Measurements from ENCODE around the gene TOLLIP.
"Not testable (repeated sequence)": the region's sequence is repeated elsewhere in the genome, so short reads cannot be mapped to it uniquely, and the experiment has no call there.

TOLLIP gene

DNA sequence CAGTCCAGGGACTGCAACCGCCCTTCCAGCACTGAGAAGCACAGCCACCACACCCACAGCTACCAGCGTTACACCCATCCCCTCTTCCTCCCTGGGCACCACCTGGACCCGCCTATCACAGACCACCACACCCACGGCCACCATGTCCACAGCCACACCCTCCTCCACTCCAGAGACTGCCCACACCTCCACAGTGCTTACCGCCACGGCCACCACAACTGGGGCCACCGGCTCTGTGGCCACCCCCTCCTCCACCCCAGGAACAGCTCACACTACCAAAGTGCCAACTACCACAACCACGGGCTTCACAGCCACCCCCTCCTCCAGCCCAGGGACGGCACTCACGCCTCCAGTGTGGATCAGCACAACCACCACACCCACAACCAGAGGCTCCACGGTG is 66.7 kb downstream of the TOLLIP start:
- DNase-seq = not testable (repeated sequence)

DNA sequence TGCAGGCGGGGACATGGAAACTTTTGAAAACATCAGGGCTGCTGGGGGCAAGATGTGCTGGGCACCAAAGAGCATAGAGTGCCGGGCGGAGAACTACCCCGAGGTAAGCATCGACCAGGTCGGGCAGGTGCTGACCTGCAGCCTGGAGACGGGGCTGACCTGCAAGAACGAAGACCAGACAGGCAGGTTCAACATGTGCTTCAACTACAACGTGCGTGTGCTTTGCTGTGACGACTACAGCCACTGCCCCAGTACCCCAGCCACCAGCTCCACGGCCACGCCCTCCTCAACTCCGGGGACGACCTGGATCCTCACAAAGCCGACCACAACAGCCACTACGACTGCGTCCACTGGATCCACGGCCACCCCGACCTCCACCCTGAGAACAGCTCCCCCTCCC is 67.1 kb downstream of the TOLLIP start:
- DNase-seq = no peak

DNA sequence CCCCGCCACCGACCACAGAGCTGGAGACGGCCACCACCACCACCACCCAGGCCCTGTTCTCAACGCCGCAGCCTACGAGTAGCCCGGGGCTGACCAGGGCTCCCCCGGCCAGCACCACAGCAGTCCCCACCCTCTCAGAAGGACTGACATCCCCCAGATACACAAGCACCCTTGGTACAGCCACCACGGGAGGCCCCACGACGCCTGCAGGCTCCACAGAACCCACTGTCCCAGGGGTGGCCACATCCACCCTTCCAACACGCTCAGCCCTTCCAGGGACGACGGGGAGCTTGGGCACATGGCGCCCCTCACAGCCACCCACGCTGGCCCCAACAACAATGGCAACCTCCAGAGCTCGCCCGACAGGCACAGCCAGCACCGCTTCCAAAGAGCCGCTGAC is 67.7 kb downstream of the TOLLIP start:
- DNase-seq = no peak

DNA sequence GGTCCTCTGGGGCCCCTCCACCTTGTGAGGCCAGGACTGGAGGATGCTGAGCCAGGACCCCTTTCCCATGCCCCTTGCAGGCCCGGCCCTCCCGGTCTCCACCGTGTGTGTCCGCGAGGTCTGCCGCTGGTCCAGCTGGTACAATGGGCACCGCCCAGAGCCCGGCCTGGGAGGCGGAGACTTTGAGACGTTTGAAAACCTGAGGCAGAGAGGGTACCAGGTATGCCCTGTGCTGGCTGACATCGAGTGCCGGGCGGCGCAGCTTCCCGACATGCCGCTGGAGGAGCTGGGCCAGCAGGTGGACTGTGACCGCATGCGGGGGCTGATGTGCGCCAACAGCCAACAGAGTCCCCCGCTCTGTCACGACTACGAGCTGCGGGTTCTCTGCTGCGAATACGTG is 68.7 kb downstream of the TOLLIP start:
- no peak for DNase-seq

DNA sequence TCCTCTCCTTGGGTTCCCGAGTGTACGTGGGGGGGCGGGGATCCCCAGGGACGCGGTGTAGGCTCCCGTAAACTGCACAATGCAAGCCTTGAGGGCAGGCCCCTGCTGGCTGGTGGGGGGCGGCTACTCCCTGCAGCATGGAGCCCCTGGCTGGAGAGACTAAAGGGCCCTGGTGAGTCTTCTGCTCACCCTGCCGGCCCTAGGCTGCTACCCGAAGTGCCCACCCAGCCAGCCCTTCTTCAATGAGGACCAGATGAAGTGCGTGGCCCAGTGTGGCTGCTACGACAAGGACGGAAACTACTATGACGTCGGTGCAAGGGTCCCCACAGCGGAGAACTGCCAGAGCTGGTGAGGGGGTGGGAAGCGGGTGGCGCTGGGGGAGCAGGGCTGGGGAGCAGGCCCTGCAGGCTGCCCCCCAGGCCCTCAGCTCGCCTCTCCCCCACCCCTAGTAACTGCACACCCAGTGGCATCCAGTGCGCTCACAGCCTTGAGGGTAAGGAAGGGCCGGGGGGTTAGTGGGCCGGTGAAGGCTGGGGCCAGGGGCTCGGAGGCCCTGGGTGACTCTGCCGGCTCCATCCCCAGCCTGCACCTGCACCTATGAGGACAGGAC is 69.7 kb downstream of the TOLLIP start:
- DNase-seq = no peak

DNA sequence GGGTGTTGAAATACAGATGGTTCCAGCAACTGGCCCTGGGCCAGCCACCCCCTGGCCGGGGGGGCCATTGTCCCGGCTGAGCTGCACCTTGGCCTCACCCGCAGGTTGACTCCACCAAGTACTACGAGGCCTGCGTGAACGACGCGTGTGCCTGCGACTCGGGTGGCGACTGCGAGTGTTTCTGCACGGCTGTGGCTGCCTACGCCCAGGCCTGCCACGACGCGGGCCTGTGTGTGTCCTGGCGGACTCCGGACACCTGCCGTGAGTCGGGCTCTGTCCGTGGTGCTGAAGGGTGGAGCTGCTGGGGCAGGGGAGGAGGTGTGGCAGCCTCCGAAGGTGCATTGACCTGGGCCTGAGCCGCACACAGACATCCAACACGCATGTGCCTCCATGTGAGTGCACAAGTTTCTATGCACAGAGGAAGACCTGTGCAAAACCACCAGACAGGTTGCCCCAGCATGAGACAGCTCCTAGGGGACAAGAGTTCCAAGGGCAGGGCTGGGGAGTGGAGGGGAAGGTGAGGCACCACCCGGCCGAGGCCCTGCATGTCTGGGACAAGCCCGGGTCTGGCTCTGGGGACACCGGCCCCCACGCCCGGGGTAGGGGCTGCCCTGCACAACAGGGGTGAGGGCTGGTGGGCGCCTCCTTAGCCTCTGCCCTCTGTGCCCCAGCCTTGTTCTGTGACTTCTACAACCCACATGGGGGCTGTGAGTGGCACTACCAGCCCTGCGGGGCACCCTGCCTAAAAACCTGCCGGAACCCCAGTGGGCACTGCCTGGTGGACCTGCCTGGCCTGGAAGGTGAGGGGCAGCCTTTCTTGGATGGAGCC is 70.5 kb downstream of the TOLLIP start:
- DNase-seq = no peak

DNA sequence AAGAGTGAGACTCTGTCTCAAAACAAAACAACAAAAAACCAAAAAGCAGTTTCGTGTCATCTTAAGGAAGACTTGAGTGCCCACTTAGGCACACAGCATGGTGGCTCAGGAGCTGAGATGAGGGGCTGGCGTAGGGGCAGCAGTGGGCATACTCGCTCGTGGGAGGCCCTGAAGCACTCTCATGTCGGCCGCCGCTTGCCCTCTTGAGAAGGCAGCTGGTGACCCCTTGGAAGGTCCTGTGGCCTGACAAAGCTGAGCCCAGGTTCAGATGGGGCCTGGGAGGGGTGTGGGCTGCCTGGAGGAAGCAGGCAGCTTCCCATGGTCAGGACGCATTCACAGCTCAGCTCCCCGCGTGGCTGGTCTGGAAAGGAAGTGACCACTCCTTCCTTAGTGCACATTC is 71.6 kb downstream of the TOLLIP start:
- no peak for DNase-seq

DNA sequence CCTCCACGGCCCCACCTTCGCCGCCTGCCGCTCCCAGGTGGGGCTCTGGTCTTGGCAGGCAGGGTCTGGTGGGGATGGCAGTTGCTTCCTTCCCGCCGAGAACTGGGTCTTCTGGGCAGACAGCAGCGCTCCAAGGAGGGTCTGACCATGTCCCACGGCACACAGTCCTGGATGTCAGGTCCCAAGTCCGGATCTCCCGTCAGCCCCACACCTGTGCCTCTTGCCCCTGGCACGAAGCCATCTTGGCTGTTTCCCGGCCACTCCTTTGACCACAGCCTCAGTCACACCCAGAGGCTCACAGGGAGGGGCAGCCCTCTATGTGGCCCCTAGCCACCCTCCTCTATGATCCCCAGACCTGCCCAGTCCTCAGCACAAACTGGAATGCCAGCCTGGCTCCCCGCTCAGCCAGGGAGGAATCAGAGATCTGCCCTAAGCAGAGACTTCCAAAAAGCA is 72.3 kb downstream of the TOLLIP start:
- DNase-seq = no peak

DNA sequence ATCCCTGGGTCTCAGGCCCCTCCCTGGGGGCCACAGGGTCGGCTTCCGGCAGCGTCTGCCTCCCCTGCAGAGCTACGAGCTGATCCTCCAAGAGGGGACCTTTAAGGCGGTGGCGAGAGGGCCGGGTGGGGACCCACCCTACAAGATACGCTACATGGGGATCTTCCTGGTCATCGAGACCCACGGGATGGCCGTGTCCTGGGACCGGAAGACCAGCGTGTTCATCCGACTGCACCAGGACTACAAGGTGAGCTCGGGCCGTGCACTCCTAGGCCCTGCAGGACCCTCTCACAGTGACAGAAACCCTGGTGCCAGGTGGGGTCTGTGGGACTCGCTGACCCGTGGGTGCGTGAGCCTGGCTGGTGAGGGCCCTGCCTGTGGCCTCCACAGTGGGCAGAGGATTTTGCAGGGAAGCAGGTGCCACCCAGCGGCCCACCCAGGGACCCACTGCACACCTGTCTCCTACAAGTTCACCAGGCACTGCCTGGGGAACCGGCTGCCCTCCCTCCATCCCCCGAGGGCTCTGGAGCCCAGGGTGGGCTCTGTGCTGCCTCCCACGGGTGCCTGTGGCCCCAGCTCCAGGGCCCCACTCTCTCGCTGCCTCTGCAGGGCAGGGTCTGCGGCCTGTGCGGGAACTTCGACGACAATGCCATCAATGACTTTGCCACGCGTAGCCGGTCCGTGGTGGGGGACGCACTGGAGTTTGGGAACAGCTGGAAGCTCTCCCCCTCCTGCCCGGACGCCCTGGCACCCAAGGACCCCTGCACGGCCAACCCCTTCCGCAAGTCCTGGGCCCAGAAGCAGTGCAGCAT is 72.9 kb downstream of the TOLLIP start:
- no peak for DNase-seq

DNA sequence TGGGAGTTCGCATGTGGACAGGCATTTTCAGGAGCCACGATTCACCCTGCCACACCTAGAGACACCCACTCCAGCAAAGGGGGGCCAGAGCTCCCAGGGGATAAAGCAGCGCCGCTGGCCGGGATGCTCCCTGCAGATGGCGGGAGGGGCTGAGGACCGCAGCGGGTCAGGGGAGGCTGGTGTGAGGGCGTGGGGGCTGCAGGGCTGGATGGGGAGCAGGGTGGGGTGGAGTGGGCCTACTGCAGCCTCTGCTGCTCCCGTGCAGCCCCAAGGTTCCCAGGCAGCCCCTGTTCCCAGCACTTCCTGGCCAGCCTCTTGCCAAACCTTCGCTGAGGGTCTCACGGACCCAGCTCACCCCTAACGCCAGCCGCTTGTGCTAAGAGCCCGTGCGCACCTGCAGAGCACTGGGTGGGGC is 73.5 kb downstream of the TOLLIP start:
- DNase-seq = no peak

DNA sequence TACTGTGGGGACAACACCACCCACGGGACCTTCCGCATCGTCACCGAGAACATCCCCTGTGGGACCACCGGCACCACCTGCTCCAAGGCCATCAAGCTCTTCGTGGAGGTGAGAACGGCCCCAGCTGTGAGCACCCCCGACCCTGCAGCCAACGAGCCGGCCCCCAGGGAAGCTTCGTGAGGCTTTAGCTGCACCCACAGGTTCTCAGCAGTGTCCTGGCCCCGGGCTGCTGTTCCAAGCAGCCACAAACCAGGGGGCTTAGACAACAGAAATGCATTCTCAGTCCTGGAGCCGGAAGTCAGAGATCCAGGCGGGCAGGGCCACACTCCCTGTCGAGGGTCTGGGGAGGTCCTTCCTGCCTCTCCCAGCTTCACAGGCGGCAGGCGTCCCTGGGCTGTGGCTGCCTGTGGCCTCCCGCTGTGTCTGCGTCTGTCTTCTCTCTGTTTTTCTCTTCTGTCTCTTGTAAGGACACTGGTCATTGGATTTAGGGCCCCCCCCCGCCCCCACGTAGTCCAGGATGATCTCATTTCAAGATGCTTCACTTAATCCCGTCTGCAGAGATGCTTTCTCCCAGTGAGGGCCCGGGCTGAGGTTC is 74.0 kb downstream of the TOLLIP start:
- no peak for DNase-seq

DNA sequence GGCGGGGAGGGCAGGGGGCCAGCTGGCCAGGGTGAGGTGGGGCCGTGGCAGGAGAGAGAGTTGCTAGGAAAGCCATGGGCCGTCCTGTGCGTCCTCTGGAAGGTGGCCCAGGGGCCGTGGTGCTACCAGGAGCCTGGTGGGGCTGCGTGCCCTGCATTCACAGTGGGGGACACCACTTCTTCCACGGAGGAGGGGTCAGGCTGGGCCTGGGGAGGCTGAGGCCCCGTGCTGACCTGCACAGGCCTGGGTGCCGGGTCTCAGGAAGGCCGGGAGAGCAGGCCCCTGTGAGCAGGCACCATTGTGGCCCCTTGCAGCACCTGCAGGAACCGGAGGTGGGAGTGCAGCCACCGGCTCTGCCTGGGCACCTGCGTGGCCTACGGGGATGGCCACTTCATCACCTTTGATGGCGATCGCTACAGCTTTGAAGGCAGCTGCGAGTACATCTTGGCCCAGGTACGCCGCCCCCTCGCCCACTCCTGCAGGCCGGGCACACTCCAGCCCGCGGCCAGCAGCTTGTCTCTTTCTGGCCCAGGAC is 74.6 kb downstream of the TOLLIP start:
- no peak for DNase-seq

DNA sequence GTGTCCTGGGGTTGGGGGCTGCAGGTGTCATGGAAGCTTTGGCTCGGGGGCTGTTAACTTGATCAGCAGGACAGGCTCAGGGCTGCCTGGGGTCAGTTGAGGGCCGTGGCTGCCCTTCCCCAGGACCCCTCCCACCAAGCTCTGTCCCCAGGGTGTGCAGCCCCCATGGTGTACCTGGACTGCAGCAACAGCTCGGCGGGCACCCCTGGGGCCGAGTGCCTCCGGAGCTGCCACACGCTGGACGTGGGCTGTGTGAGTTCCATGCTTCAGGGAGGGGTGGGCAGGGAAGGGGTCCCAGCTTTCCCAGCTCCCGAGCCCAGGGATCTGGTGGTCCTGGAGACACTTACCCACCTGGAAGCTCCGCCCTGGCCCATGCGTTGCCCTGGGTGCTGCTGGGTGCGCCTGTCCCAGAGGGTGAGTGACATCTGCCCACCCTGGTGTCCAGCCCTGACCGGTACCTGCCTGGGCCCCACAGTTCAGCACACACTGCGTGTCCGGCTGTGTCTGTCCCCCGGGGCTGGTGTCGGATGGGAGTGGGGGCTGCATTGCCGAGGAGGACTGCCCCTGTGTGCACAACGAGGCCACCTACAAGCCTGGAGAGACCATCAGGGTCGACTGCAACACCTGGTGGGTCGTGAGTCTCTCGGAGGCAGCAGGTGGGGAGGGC is 75.2 kb downstream of the TOLLIP start:
- no peak for DNase-seq

DNA sequence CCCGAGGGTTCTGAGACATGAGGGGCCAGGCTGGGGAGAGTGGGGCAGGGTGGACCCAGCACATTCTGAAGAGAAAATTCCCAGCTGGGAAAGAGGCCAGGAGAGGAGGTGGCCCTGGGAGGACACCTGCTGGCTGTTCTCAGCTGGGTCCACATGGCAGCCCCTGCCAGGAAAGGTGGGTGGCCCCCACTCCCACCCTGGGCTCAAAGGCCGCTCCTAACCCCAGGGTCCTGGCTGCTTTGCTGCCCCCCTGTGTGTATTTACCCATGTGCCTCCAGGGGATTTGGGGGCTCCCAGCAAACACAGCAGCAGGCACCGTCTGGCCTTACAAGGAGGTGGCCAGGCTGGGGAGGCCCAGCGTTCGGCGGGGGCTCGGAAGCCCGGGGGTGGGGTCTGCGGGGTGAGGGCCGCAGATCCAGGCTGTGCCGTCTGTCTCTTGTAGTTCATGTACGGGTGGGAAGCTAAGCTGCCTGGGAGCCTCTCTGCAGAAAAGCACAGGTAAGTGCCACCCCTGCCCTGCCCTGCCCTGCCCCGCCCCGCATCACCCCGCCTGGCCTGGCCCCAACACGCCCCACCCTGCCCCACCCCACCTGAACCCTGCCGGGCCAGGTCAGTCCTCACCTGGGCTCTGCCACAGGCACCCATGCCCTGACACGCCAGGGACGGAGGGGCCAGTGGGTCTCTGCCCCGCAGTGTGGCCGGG is 75.9 kb downstream of the TOLLIP start:
- no peak for DNase-seq

DNA sequence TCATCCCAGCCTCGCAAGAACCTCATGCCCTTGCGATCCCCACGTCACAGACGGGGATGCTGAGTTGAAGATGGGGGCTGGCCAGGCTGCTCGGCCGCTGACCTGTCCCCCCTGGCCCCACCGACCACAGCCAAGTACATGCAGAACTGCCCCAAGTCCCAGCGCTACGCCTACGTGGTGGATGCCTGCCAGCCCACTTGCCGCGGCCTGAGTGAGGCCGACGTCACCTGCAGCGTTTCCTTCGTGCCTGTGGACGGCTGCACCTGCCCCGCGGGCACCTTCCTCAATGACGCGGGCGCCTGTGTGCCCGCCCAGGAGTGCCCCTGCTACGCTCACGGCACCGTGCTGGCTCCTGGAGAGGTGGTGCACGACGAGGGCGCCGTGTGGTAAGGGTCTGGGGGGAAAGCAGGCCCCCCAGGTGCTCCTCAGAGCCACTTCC is 76.5 kb downstream of the TOLLIP start:
- DNase-seq = no peak

DNA sequence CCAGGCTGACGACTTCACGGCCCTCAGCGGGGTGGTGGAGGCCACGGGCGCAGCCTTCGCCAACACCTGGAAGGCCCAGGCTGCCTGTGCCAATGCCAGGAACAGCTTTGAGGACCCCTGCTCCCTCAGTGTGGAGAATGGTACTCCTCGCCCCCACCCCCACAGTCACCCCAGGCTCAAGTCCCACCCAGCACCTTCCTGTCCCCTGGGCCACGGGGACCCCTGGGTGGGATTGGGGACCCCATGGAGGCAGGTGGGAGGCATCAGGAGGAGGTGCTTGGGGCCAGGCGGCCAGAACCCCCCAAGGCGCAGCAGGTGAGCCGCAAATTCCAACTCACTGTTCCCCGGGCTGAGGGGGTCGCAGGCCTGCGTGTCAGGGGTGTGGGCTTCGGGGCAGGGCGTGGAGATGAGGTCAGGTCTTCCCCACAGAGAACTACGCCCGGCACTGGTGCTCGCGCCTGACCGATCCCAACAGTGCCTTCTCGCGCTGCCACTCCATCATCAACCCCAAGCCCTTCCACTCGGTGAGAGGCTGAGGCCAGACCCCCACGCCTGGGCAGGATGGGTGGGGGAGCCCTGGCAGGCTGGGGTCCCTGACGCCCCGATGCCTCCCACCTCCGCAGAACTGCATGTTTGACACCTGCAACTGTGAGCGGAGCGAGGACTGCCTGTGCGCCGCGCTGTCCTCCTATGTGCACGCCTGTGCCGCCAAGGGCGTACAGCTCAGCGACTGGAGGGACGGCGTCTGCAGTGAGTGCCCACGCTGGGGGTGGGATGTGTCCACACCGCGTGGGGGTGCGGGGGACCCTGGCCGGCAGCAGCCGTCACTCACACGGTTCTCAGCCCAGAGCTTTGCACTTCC is 77.2 kb downstream of the TOLLIP start:
- no peak for DNase-seq

DNA sequence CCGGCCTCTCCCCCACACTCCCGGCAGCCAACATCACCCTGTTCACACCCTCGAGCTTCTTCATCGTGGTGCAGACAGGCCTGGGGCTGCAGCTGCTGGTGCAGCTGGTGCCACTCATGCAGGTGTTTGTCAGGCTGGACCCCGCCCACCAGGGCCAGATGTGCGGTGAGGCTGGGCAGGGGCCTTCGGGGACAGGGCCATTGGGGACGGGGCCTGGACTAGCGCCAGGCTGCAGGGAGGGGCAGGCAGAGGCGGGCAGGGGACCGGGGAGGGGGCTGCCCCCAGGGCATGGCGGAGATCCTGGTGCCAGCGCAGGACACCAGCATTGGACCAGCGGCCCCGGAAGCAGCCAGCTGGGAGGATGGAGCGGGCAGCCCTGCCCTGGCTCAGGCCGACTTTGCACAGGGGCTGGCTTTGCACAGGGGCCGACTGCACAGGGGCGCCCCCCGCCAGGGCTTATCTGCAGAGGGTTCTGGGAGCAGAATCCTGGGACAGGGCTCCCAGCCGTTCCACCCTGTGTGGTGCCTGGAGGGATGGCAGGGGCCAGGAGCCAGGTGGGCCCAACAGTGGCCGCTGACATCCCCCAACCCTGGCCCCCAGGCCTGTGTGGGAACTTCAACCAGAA is 77.9 kb downstream of the TOLLIP start:
- DNase-seq = no peak

DNA sequence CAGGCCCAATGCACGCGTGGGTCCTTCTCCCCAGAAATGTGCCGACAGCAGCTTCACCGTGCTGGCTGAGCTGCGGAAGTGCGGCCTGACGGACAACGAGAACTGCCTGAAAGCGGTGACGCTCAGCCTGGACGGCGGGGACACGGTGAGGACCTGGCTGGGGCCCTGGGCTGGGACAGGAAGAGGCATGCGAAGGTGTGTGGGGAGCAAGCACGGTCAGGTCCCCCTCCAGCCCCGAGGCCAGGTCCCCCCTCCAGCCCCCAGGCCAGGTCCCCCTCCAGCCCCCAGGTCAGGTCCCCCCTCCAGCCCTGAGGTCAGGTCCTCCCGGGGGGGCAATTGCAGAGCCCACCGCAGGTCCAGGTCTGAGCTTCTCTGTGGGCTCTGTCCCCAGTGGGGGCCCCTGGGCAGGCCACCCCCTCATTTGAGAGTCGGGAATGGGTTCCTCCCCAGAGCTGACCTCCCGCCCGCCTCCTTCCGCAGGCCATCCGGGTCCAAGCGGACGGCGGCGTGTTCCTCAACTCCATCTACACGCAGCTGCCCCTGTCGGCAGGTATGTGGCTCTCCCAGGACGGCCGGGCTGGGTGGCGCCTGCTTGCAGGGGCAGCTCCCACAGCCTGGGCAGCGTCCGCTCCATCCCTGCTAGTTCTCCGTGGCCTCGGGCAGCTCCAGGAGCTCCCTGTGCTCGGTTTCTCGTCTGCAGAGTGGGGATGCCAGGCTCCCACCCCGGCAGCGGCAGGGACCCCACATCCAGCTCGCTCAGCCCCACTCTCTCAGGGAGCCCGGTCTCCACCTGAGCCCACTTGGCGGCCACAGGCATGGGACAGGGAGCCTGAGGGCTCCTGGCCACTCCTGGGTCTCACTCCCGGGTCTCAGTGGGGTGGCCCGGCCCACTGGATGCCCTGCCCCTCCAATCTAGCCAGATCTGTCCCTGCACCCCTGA is 78.7 kb downstream of the TOLLIP start:
- DNase-seq = no peak

DNA sequence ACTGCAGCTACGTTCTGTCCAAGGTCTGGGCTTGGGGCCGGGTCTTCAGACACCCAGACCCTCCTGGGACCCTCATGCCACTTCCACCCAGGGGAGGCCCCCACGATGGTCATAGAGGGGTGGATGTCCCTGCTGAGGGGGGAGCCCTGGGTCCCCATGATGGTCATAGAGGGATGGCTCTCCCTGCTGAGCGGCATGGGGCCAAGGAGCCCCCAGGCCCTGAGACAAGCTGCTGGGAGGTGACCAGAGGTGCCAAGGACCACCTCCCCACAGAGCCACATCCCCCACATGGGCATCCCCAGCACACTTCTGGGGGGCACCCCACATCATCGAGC is 79.3 kb downstream of the TOLLIP start:
- DNase-seq = no peak
